Sigmoid colon (tissue), 7 donors: ENCODE data around the gene MPEG1. TPM values are rescaled to one million over a fixed set of nuclear protein-coding genes. Genes with fewer than 3 reads are reported as not detected.

Source experiments
- DNase-seq: peaks from one replicate; pipeline ENCODE4 v3.0.0-alpha.2; 2019
- H3K27ac ChIP-seq, 4 donors: fragments of 200-600 bp; sonication (generic); one replicate each; pipeline ENCODE4 v1.5.1; 2016 to 2019; ENCODE audit warnings: mild to moderate bottlenecking in 1 of 4
- H3K27me3 ChIP-seq, 3 donors: fragments of 200-600 bp; sonication (generic); one replicate each; pipeline ENCODE4 v1.5.1; 2019; ENCODE audit warnings: mild to moderate bottlenecking in 1 of 3
- H3K36me3 ChIP-seq, 4 donors: fragments of 200-600 bp; sonication (generic); one replicate each; pipeline ENCODE4 v1.5.1; 2016 to 2019
- H3K4me1 ChIP-seq, 4 donors: fragments of 200-600 bp; sonication (generic); one replicate each; pipeline ENCODE4 v1.5.1; 2017 to 2019
- H3K4me3 ChIP-seq, 4 donors: fragments of 200-600 bp; sonication (generic); one replicate each; pipeline ENCODE4 v1.5.1; 2017 to 2019; ENCODE audit warnings: mild to moderate bottlenecking in 2 of 4, moderate library complexity in 1 of 4
- H3K9me3 ChIP-seq, 4 donors: fragments of 200-600 bp in 3 of 4; sonication (generic) in 3 of 4; one replicate each; pipeline versions ENCODE4 v1.5.1 to v1.6.1; 2013 to 2019
- CTCF ChIP-seq, 4 experiments: fragments of 450-650 bp in 3 of 4; fragments of 200-600 bp in 1 of 4; IDR thresholded peaks; one replicate each; pipeline ENCODE4 v1.5.1; 2016 to 2019; ENCODE audit warnings: antibody characterized with exemption in 4 of 4, mild to moderate bottlenecking in 3 of 4, moderate library complexity in 2 of 4
- EP300 ChIP-seq, 4 donors: sonication (generic); formaldehyde crosslinking; IDR thresholded peaks; one replicate each; pipeline ENCODE4 v1.6.1; 2017; ENCODE audit warnings: antibody characterized with exemption in 4 of 4
- POLR2A ChIP-seq, 2 donors: fragments of 450-650 bp; IDR thresholded peaks; one replicate each; pipeline ENCODE4 v1.6.1; 2016; ENCODE audit warnings: antibody characterized with exemption in 2 of 2, mild to moderate bottlenecking in 2 of 2, moderate library complexity in 2 of 2
- POLR2AphosphoS5 ChIP-seq, 4 donors: sonication (generic); formaldehyde crosslinking; IDR thresholded peaks; one replicate each; pipeline ENCODE4 v1.6.1; 2017; ENCODE audit warnings: antibody characterized with exemption in 4 of 4
- WGBS, 2 donors: extraction: QIAGEN DNeasy Blood & Tissue Kit; methylation state at CpG; one replicate each; pipeline ENCODE4 v1.1.7; 2013; 5-methylcytosine and 5-hydroxymethylcytosine counted together
- intact Hi-C: fragments of 100-400 bp; cut with DNase I; formaldehyde crosslinking; loops from one replicate; pipeline ENCODE4 v1.15.1; 2023
- polyA plus RNA-seq, 3 donors: library from polyadenylated mRNA; stranded (reverse); fragments of 200-250 nt; gene quantifications; one replicate each; pipeline ENCODE4 v1.2.3, GENCODE V29; 2013
- total RNA-seq, 4 donors: library from RNA; depleted of rRNA; stranded (reverse); fragments of >200 nt; gene quantifications; one replicate each; pipeline ENCODE4 v1.1.0, GENCODE V29; 2016
- donor health status: healthy with polysubstance abuse.
- donor health status: Bipolar disorder and iron deficiency.
- donor health status: healthy.

Gene MPEG1
- total and polyA plus RNA-seq, 7 donors = 8.0 to 63.8 (median 15.6) TPM

- intact Hi-C loops = no loop called here
- no peak for DNase-seq
- no peaks in the 10 kb centered on the region for H3K27me3 ChIP-seq
- H3K9me3 ChIP-seq = no peaks in the 10 kb centered on the region
- no peaks in the 10 kb centered on the region for H3K36me3 ChIP-seq
- H3K4me3 ChIP-seq = no peak overlapping the region
- peak overlapping the region; percentile 46 to 68 (median 64) for H3K27ac ChIP-seq
- H3K4me1 ChIP-seq = no peaks in the 10 kb centered on the region
- TF ChIP-seq POLR2AphosphoS5 (IDR thresholded peaks at IDR 0.05) = peak in 1 of 4 donors; percentile 18
- no peak for TF ChIP-seq CTCF (IDR thresholded peaks at IDR 0.05)
- TF ChIP-seq POLR2A (IDR thresholded peaks at IDR 0.05) = no peak
- 57 to 72% methylated on average over 2 of the region's 2 CpGs for WGBS, 2 donors
Measured at GRCh38 chr11:59223611-59224010, 10.9 kb upstream of the MPEG1 start.

- intact Hi-C loops = no loop called here
- no peak for TF ChIP-seq POLR2A (IDR thresholded peaks at IDR 0.05)
- TF ChIP-seq POLR2AphosphoS5 (IDR thresholded peaks at IDR 0.05) = no peak
- no peak for TF ChIP-seq EP300 (IDR thresholded peaks at IDR 0.05)
- TF ChIP-seq CTCF (IDR thresholded peaks at IDR 0.05) = no peak
- 86 to 94% methylated on average over 1 of the region's 1 CpG for WGBS, 2 donors
- DNase-seq = no peak
- Histone ChIP-seq H3K27me3 (no peaks in the 10 kb centered on the region), H3K4me1 (no peaks in the 10 kb centered on the region), H3K9me3 (no peaks in the 10 kb centered on the region), H3K4me3 (no peak overlapping the region), H3K27ac (peak overlapping the region in 3 of 4 donors; percentile 63 to 68 (median 66)), H3K36me3 (no peaks in the 10 kb centered on the region)
Measured at GRCh38 chr11:59223177-59223576, 10.4 kb upstream of the MPEG1 start.

- no peak for DNase-seq
- Histone ChIP-seq H3K36me3 (no peaks in the 10 kb centered on the region), H3K9me3 (no peaks in the 10 kb centered on the region), H3K4me3 (no peak overlapping the region), H3K27me3 (no peaks in the 10 kb centered on the region), H3K4me1 (no peaks in the 10 kb centered on the region), H3K27ac (peak overlapping the region in 3 of 4 donors; percentile 17 to 68 (median 63))
- intact Hi-C loops = no loop called here
- WGBS, 2 donors = 68 to 85% methylated on average over 2 of the region's 2 CpGs
- TF ChIP-seq CTCF (IDR thresholded peaks at IDR 0.05) = no peak
- no peak for TF ChIP-seq POLR2A (IDR thresholded peaks at IDR 0.05)
- no peak for TF ChIP-seq EP300 (IDR thresholded peaks at IDR 0.05)
- peak in 1 of 4 donors; percentile 26 for TF ChIP-seq POLR2AphosphoS5 (IDR thresholded peaks at IDR 0.05)
Measured at GRCh38 chr11:59222464-59223060, 9.8 kb upstream of the MPEG1 start.

- no peaks in the 10 kb centered on the region for H3K9me3 ChIP-seq
- peak in 1 of 4 donors; percentile 7 for TF ChIP-seq POLR2AphosphoS5 (IDR thresholded peaks at IDR 0.05)
- TF ChIP-seq CTCF (IDR thresholded peaks at IDR 0.05) = no peak
- intact Hi-C loops = no loop called here
Measured at GRCh38 chr11:59221441-59221840, 8.7 kb upstream of the MPEG1 start.

GRCh38 chr11:59219836-59220235 is 7.1 kb upstream of the MPEG1 start:
- H3K36me3 ChIP-seq = no peaks in the 10 kb centered on the region
- H3K4me3 ChIP-seq = no peak overlapping the region
- DNase-seq = no peak
- H3K4me1 ChIP-seq = peaks cover 0 to 14% (median 11%) of the 10 kb centered on the region in 4 donors
- no peak for TF ChIP-seq CTCF (IDR thresholded peaks at IDR 0.05)
- TF ChIP-seq POLR2A (IDR thresholded peaks at IDR 0.05) = no peak
- TF ChIP-seq EP300 (IDR thresholded peaks at IDR 0.05) = no peak
- TF ChIP-seq POLR2AphosphoS5 (IDR thresholded peaks at IDR 0.05) = no peak
- H3K27ac ChIP-seq = no peak overlapping the region
- intact Hi-C loops = no loop called here
- H3K9me3 ChIP-seq = no peaks in the 10 kb centered on the region
- no peaks in the 10 kb centered on the region for H3K27me3 ChIP-seq
- 78% methylated on average over 4 of the region's 4 CpGs for WGBS, 2 donors

More at GRCh38 chr11:59221441-59221840, 8.7 kb upstream of the MPEG1 start:
- Histone ChIP-seq H3K36me3 (no peaks in the 10 kb centered on the region), H3K4me1 (peaks cover 0 to 11% (median 9%) of the 10 kb centered on the region in 4 donors), H3K27ac (peak overlapping the region in 1 of 4 donors; percentile 63), H3K4me3 (no peak overlapping the region), H3K27me3 (no peaks in the 10 kb centered on the region)
- WGBS, 2 donors = 71 to 74% methylated on average over 4 of the region's 4 CpGs
- no peak for DNase-seq
